Liver (tissue), 9 donors: ENCODE results near the gene GSTT2B. TPM values are rescaled to one million over a fixed set of nuclear protein-coding genes. Genes with fewer than 3 reads are reported as not detected.
A peak's percentile ranks its signal among the peaks of the same experiment; 100 is the strongest.
"Not testable (repeated sequence)": the region's sequence is repeated elsewhere in the genome, so short reads cannot be mapped to it uniquely, and the experiment has no call there.

Source experiments
- DNase-seq: peaks from one replicate; pipeline ENCODE4 v3.0.0-alpha.2; 2017; ENCODE audit warnings: low spot score
- H3K27ac ChIP-seq, 2 donors: one replicate each; pipeline ENCODE4 v1.7.0; 2013; ENCODE audit warnings: inconsistent platforms in 2 of 2, low read length in 2 of 2, control low read depth in 1 of 2, low read depth in 1 of 2, mild to moderate bottlenecking in 1 of 2
- H3K27me3 ChIP-seq, 4 donors: one replicate each; pipeline versions ENCODE4 v1.6.1 to v1.7.0; 2013; ENCODE audit warnings: low read length in 3 of 4, inconsistent platforms in 1 of 4, mild to moderate bottlenecking in 1 of 4, moderate library complexity in 1 of 4; ENCODE audit not compliant: control insufficient read depth in 4 of 4, insufficient read depth in 4 of 4
- H3K36me3 ChIP-seq, 4 donors: one replicate each; pipeline versions ENCODE4 v1.6.1 to v1.7.0; 2013; ENCODE audit warnings: low read length in 3 of 4, mild to moderate bottlenecking in 3 of 4, low read depth in 1 of 4, moderate library complexity in 1 of 4; ENCODE audit not compliant: control insufficient read depth in 4 of 4, insufficient read depth in 3 of 4
- H3K4me1 ChIP-seq, 4 donors: one replicate each; pipeline versions ENCODE4 v1.6.1 to v1.7.0; 2013; ENCODE audit warnings: low read length in 3 of 4, mild to moderate bottlenecking in 3 of 4, moderate library complexity in 1 of 4; ENCODE audit not compliant: control insufficient read depth in 4 of 4, insufficient read depth in 4 of 4
- H3K4me3 ChIP-seq, 3 donors: one replicate each; pipeline versions ENCODE4 v1.6.1 to v1.7.0; 2013; ENCODE audit warnings: low read length in 3 of 3, control low read depth in 1 of 3, low read depth in 1 of 3, mild to moderate bottlenecking in 1 of 3
- H3K9ac ChIP-seq, 2 donors: one replicate each; pipeline ENCODE4 v1.7.0; 2013; ENCODE audit warnings: low read length in 2 of 2, mild to moderate bottlenecking in 2 of 2, moderate library complexity in 2 of 2, control low read depth in 1 of 2, low read depth in 1 of 2
- H3K9me3 ChIP-seq, 4 donors: one replicate each; pipeline versions ENCODE4 v1.6.1 to v1.7.0; 2013; ENCODE audit warnings: low read length in 3 of 4; ENCODE audit not compliant: control insufficient read depth in 4 of 4
- CTCF ChIP-seq: fragments of 150-350 bp; IDR thresholded peaks from 2 replicates; pipeline ENCODE4 v1.5.1; 2017; ENCODE audit warnings: improper control_type of control experiment, low read depth, low read length; ENCODE audit not compliant: missing input control
- EGR1 ChIP-seq, 2 donors: IDR thresholded peaks; 2 replicates each; pipeline ENCODE4 v1.6.1; 2016 to 2018; ENCODE audit warnings: antibody characterized with exemption in 2 of 2, low read depth in 2 of 2
- FOXA2 ChIP-seq: IDR thresholded peaks from 2 replicates; pipeline ENCODE4 v1.6.1; 2016; ENCODE audit warnings: antibody characterized with exemption
- GABPA ChIP-seq, 2 donors: IDR thresholded peaks in 1 of 2; conservative IDR thresholded peaks in 1 of 2; 2 replicates each; pipeline ENCODE4 v1.6.1; 2016; ENCODE audit warnings: antibody characterized with exemption in 2 of 2, mild to moderate bottlenecking in 1 of 2, moderate library complexity in 1 of 2
- HNF4G ChIP-seq: IDR thresholded peaks from 2 replicates; pipeline ENCODE4 v1.6.1; 2016; ENCODE audit warnings: antibody characterized with exemption
- JUND ChIP-seq, 2 donors: IDR thresholded peaks; 2 replicates each; pipeline ENCODE4 v1.6.1; 2016; ENCODE audit warnings: antibody characterized with exemption in 2 of 2
- NR2F2 ChIP-seq: IDR thresholded peaks from 2 replicates; pipeline ENCODE4 v1.6.1; 2016; ENCODE audit warnings: antibody characterized with exemption
- RAD21 ChIP-seq, 2 donors: IDR thresholded peaks; 2 replicates each; pipeline ENCODE4 v1.6.1; 2016; ENCODE audit warnings: antibody characterized with exemption in 2 of 2, mild to moderate bottlenecking in 2 of 2
- RXRA ChIP-seq, 2 donors: IDR thresholded peaks; 2 replicates each; pipeline ENCODE4 v1.6.1; 2017 to 2018; ENCODE audit warnings: antibody characterized with exemption in 2 of 2, mild to moderate bottlenecking in 1 of 2
- SP1 ChIP-seq: IDR thresholded peaks from 2 replicates; pipeline ENCODE4 v1.6.1; 2018; ENCODE audit warnings: antibody characterized with exemption, mild to moderate bottlenecking
- YY1 ChIP-seq: IDR thresholded peaks from 2 replicates; pipeline ENCODE4 v1.6.1; 2016; ENCODE audit warnings: antibody characterized with exemption, mild to moderate bottlenecking
- WGBS: extraction: QIAGEN DNeasy Blood & Tissue Kit; methylation state at CpG from one replicate; pipeline ENCODE4 v1.1.7; 2013; 5-methylcytosine and 5-hydroxymethylcytosine counted together
- polyA plus RNA-seq, 2 donors: library from polyadenylated mRNA; stranded (reverse) in 1 of 2; unstranded in 1 of 2; fragments of 200-250 nt in 1 of 2; fragments of >200 nt in 1 of 2; fragmentation: Nextera tagmentation in 1 of 2; extraction: Ambion mirVana in 1 of 2; gene quantifications; one replicate each; pipeline versions ENCODE4 v1.2.1 to v1.2.3, GENCODE V29; 2013 to 2015
- total RNA-seq, 2 donors: library from RNA; depleted of rRNA; stranded (reverse); fragments of >200 nt; gene quantifications; one replicate each; pipeline ENCODE4 v1.2.3, GENCODE V29; 2014
- donor health status: healthy.
- donor health status: healthy.
- donor health status: healthy.
- donor health status: healthy.
- donor health status: healthy.

The GSTT2B gene
- total and polyA plus RNA-seq, 4 donors = 8.0 to 16.8 (median 11.3) TPM

- H3K4me1 ChIP-seq = peaks cover 0 to 15% (median 3%) of the 10 kb centered on the region in 4 donors
- not testable (repeated sequence) for H3K9me3 ChIP-seq, DNase-seq, H3K4me3 ChIP-seq, H3K27ac ChIP-seq, H3K27me3 ChIP-seq, H3K9ac ChIP-seq
- WGBS = 7% methylated on average over 8 of the region's 27 CpGs
- H3K36me3 ChIP-seq = peaks cover 8 to 16% (median 13%) of the 10 kb centered on the region in 4 donors
Measured at GRCh38 chr22:23974836-23975352, 13.9 kb upstream of the GSTT2B start.

GRCh38 chr22:23974345-23974744 is 13.3 kb upstream of the GSTT2B start, which contains the start of gene DDT:
Gene DDT, minus strand, starts transcription at chr22:23974441. Its CDS starts 27 bp downstream, at chr22:23974414.
- not testable (repeated sequence) for H3K4me3 ChIP-seq

GRCh38 chr22:23971927-23972326 is 10.9 kb upstream of the GSTT2B start:
- H3K27me3 ChIP-seq, H3K9me3 ChIP-seq, H3K9ac ChIP-seq, H3K4me3 ChIP-seq, DNase-seq: not testable (repeated sequence)
- peaks cover 8 to 22% (median 15%) of the 10 kb centered on the region in 4 donors for H3K36me3 ChIP-seq
- WGBS = 94% methylated on average over 3 of the region's 3 CpGs
- peaks cover 3 to 18% (median 9%) of the 10 kb centered on the region in 4 donors for H3K4me1 ChIP-seq
- H3K27ac ChIP-seq = peak overlapping the region; percentile 17 to 55

More at GRCh38 chr22:23974345-23974744, 13.3 kb upstream of the GSTT2B start, which contains the start of gene DDT:
- WGBS = no CpG with 5 or more reads among the region's 29 CpGs
- H3K27ac ChIP-seq, H3K9ac ChIP-seq, DNase-seq, H3K27me3 ChIP-seq, H3K9me3 ChIP-seq: not testable (repeated sequence)
- peaks cover 1 to 18% (median 7%) of the 10 kb centered on the region in 4 donors for H3K4me1 ChIP-seq
- peaks cover 8 to 20% (median 15%) of the 10 kb centered on the region in 4 donors for H3K36me3 ChIP-seq

GRCh38 chr22:23970816-23971486 is 10.0 kb upstream of the GSTT2B start:
- Histone ChIP-seq H3K4me1 (peaks cover 3 to 18% (median 9%) of the 10 kb centered on the region in 4 donors), H3K9me3 (no peaks in the 10 kb centered on the region), H3K36me3 (peaks cover 8 to 22% (median 15%) of the 10 kb centered on the region in 4 donors), H3K27ac (peak overlapping the region; percentile 6 to 55), H3K27me3 (no peaks in the 10 kb centered on the region), H3K4me3 (no peak overlapping the region), H3K9ac (no peak overlapping the region)
- TF ChIP-seq JUND (IDR thresholded peaks at IDR 0.05) = peak in 1 of 2 donors; percentile 11
- TF ChIP-seq YY1 = no peak
- no peak for TF ChIP-seq NR2F2
- TF ChIP-seq FOXA2 = no peak
- peak; percentile 33 for TF ChIP-seq SP1
- TF ChIP-seq RXRA (IDR thresholded peaks at IDR 0.05) = peak in 1 of 2 donors; percentile 5
- WGBS = 56% methylated on average over 6 of the region's 6 CpGs
- DNase-seq = peak; percentile 42

GRCh38 chr22:23970201-23970641 is 9.2 kb upstream of the GSTT2B start:
- Histone ChIP-seq H3K9me3 (no peaks in the 10 kb centered on the region), H3K9ac (no peak overlapping the region), H3K27ac (peak overlapping the region; percentile 6 to 55), H3K27me3 (no peaks in the 10 kb centered on the region), H3K4me3 (no peak overlapping the region), H3K36me3 (peaks cover 8 to 22% (median 15%) of the 10 kb centered on the region in 4 donors), H3K4me1 (peaks cover 3 to 18% (median 9%) of the 10 kb centered on the region in 4 donors)
- TF ChIP-seq FOXA2 (no peak), GABPA (IDR thresholded peaks at IDR 0.05 in 1 of 2, conservative IDR thresholded peaks at IDR 0.05 in 1 of 2) (no peak), JUND (IDR thresholded peaks at IDR 0.05) (no peak), EGR1 (IDR thresholded peaks at IDR 0.05; ENCODE audit: low read depth in 2 of 2) (no peak), RXRA (IDR thresholded peaks at IDR 0.05) (no peak), RAD21 (IDR thresholded peaks at IDR 0.05) (no peak), CTCF (no peak), HNF4G (no peak), YY1 (no peak)
- WGBS = 72% methylated on average over 5 of the region's 5 CpGs
- DNase-seq = no peak
